SH-SY5Y (cell line): ENCODE results near the gene SPDL1.

Source experiments
- GATA2 ChIP-seq: IDR thresholded peaks from 2 replicates; pipeline ENCODE4 v1.6.1; 2011; ENCODE audit warnings: mild to moderate bottlenecking, low read depth, low read length
- GATA3 ChIP-seq: IDR thresholded peaks from 2 replicates; pipeline ENCODE4 v1.6.1; 2011; ENCODE audit warnings: low read depth, mild to moderate bottlenecking, low read length, moderate library complexity

GRCh38 chr5:169566202-169566601, 17.4 kb upstream of the SPDL1 start:
- TF ChIP-seq GATA2 (no peak), GATA3 (no peak)
